ENCODE measurements around the gene CUTA. TPM values are rescaled to one million over a fixed set of nuclear protein-coding genes. Genes with fewer than 3 reads are reported as not detected.
"Not testable (repeated sequence)": the region's sequence is repeated elsewhere in the genome, so short reads cannot be mapped to it uniquely, and the experiment has no call there.

The CUTA gene
- total RNA-seq, 2 donors from 2014 or later = 212 to 222 TPM

DNA sequence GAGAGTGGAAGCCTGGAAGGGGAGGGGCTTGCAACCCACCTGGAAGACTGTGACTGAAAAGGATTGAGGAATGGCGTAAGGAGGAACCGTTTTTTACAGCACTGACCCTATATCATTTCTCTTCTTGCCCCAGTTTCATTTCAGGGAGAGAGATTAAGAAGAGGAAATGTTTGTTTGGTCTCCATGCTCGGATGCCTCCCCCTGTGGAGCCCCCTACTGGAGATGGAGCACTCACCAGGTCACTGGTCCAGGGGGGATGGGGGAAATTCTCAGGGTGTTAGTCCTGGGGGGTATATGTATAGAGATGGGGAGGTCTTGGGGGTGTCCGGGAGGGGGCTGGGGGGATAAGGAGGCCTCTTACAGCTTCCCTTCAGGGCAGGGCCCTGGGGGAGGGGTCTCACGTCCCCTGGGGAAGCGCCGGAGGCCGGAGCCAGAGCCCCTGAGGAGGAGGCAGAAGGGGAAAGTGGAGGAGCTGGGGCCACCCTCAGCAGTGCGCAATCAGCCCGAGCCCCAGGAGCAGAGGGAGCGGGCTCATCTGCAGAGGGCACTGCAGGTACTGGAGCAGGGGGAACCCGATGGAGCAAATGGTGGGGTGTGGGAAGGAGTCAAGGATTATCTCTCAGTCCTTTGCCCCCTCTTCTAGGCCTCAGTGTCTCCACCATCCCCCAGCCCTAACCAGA lies 3.2 kb downstream of the CUTA start:
- DNase-seq = no peak
- H3K27ac Mint-ChIP-seq = no peak overlapping the region
- H3K36me3 Mint-ChIP-seq (ENCODE audit: insufficient read depth in 2 of 2) = peaks cover 11 to 20% of the 10 kb centered on the region in 2 donors
- ATAC-seq (replicated peaks in 1 of 2) = no peak
- H3K4me1 Mint-ChIP-seq (ENCODE audit: low read depth) = peaks cover 75% of the 10 kb centered on the region
- H3K4me3 Mint-ChIP-seq = peak overlapping the region in 1 of 2 donors; percentile 99
- H3K27me3 Mint-ChIP-seq (ENCODE audit: low read depth) = no peaks in the 10 kb centered on the region
- H3K9me3 Mint-ChIP-seq = no peaks in the 10 kb centered on the region

DNA sequence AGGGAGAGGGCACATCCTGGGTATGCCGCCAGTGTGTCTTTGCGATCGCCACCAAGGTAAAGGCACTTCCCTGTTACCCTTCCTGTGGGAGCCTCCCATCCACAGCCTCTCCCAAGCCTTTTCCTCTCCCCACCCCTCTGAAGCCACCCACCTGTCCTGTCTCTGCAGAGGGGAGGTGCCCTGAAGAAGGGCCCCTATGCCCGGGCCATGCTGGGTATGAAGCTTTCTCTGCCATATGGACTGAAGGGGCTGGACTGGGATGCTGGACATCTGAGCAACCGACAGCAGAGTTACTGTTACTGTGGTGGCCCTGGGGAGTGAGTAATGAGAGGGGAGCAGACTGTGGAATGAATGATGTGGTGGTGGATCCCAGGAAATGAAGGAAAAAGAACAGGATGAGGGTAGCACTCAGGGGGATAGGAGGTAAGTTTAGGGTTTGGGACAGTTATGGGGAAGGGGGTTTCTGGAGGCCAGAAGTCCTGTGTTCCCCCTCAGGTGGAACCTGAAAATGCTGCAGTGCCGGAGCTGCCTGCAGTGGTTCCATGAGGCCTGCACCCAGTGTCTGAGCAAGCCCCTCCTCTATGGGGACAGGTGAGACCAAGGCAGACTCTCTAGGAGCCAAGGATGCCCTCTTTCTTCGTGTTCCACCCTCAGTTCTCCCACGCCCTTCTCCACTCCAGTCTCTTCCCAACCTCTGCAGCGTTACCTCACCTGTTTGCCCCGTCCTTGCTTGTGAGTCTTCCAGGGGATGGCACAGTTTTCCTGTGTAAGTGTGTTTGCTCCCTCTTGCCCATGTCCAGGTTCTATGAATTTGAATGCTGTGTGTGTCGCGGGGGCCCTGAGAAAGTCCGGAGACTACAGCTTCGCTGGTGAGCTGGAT lies 4.4 kb downstream of the CUTA start:
- Mint-ChIP-seq H3K27ac (peak overlapping the region; percentile 27), H3K4me3 (no peak overlapping the region), H3K36me3 (ENCODE audit: insufficient read depth in 2 of 2) (peaks cover 11 to 21% of the 10 kb centered on the region in 2 donors), H3K27me3 (ENCODE audit: low read depth) (no peaks in the 10 kb centered on the region), H3K4me1 (ENCODE audit: low read depth) (peaks cover 69% of the 10 kb centered on the region), H3K9me3 (no peaks in the 10 kb centered on the region)
- no peak for DNase-seq
- no peak for ATAC-seq (replicated peaks in 1 of 2)

DNA sequence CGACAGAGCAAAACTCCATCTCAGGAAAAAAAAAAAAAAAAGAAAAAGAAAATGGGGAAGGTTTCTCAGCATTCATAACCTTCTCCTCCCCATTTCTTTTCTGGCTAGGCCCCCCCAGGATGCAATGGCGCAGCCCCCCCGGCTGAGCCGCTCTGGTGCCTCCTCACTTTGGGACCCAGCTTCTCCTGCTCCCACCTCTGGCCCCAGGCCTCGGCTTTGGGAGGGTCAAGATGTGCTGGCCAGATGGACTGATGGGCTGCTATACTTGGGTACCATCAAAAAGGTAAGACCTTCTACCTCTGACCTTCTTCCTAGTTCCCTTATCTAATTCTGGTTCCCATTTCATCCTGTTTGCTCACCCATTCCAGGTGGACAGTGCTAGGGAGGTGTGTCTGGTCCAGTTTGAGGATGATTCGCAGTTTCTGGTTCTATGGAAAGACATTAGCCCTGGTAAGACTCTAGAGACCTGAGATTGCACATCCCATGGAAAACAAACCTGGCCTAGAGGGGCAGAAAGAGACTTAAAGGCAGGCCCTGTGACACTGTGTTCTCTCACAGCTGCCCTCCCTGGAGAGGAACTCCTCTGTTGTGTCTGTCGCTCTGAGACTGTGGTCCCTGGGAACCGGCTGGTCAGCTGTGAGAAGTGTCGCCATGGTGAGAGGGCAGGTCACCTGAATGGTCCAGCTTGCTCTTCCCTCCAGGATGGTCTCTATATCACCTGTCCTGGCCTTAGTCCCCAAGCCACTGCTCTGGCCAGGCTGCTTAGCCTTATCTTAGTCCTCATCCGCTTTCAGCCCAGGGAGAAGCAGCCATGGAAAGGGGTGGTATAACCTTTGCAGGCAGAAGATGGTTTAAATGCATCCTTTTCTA lies 5.5 kb downstream of the CUTA start:
- Mint-ChIP-seq H3K27me3 (ENCODE audit: low read depth) (no peaks in the 10 kb centered on the region), H3K4me3 (peak overlapping the region; percentile 83 to 88), H3K27ac (peak overlapping the region; percentile 67), H3K4me1 (ENCODE audit: low read depth) (peaks cover 65% of the 10 kb centered on the region), H3K9me3 (no peaks in the 10 kb centered on the region), H3K36me3 (ENCODE audit: insufficient read depth in 2 of 2) (peaks cover 11 to 30% of the 10 kb centered on the region in 2 donors)
- DNase-seq (no peak), ATAC-seq (replicated peaks in 1 of 2) (no peak)

DNA sequence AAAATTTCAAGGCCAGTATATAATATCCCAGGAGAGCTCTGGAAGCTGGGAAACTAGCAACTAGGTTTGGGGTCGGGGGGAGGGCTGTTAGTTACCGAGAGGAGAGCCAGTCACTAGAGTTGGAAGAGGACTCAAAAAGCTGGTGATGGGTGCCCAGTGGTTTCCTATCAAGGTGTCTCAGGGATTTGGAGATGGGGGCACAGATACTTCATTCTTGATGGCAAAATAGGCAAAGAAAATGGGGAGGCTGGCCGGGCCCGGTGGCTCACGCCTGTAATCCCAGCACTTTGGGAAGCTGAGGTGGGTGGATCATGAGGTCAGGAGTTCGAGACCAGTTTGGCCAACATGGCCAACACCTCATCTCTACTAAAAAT lies 6.3 kb downstream of the CUTA start:
- Mint-ChIP-seq H3K27me3 (ENCODE audit: low read depth) (no peaks in the 10 kb centered on the region), H3K4me3 (peak overlapping the region; percentile 83 to 88), H3K27ac (peak overlapping the region; percentile 55), H3K4me1 (ENCODE audit: low read depth) (peaks cover 61% of the 10 kb centered on the region), H3K36me3 (ENCODE audit: insufficient read depth in 2 of 2) (peaks cover 8 to 33% of the 10 kb centered on the region in 2 donors), H3K9me3 (no peaks in the 10 kb centered on the region)
- DNase-seq (no peak), ATAC-seq (replicated peaks in 1 of 2) (no peak)

DNA sequence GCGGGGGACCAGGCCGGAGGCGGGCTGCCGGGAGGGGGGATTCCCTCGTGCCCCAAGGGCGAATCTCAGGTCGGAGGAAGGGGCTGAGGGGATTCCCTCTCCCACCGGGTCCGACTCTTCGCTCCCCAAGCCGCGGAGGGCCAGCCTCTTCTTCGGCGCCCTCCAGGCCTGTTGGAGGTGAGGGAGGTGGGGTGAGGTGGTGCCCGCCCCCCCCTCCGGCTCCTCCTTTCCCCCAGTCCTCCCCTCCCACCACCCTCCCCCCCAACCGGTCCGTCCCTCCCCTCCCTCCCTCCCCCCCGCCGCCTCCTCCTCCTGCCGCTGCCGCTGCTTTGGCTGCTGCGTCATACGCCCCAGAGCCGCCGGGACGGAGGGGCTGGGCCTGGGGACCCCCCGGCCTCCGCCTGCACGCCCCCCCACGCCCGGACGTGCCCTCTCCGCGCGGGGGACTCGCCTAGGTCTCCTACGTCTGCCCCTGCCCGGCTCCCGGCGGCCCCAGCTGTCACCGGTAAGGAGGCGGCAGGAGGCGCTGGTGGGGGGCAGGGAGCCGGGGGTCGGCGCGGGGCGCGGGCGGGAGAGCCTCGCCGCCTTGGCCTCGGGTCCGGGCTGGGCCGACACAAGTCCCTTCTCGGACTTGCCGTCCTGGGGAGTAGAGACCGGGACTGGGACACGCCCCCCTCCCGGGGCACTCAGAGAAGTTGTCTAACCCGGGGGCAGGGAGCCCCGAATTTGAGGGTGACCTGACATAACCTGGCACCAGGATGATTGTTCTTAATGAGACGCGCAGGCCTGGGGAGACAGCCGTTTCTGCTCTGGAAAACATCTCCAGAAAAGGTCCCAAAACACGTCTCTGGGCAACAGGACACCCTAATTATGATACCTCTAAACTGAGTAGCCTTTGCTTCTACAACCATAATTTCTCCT lies 6.9 kb downstream of the CUTA start, which contains the start of gene PHF1:
Gene PHF1 (plus strand): TSS at position 304 of the 921 bp plus-strand sequence. CDS start 1,250 bp downstream, outside the sequence.
- peak; percentile 76 to 79 for DNase-seq
- peak within 1 kb of the TSS; percentile 80 for H3K27ac Mint-ChIP-seq
- H3K36me3 Mint-ChIP-seq (ENCODE audit: insufficient read depth in 2 of 2) = peaks cover 5 to 31% of the 10 kb centered on the region in 2 donors
- H3K27me3 Mint-ChIP-seq (ENCODE audit: low read depth) = no peaks in the 10 kb centered on the region
- no peaks in the 10 kb centered on the region for H3K9me3 Mint-ChIP-seq
- H3K4me3 Mint-ChIP-seq = peak within 1 kb of the TSS; percentile 90 to 97
- ATAC-seq (replicated peaks in 1 of 2) = peak; percentile 53 to 60
- peaks cover 55% of the 10 kb centered on the region for H3K4me1 Mint-ChIP-seq (ENCODE audit: low read depth)

DNA sequence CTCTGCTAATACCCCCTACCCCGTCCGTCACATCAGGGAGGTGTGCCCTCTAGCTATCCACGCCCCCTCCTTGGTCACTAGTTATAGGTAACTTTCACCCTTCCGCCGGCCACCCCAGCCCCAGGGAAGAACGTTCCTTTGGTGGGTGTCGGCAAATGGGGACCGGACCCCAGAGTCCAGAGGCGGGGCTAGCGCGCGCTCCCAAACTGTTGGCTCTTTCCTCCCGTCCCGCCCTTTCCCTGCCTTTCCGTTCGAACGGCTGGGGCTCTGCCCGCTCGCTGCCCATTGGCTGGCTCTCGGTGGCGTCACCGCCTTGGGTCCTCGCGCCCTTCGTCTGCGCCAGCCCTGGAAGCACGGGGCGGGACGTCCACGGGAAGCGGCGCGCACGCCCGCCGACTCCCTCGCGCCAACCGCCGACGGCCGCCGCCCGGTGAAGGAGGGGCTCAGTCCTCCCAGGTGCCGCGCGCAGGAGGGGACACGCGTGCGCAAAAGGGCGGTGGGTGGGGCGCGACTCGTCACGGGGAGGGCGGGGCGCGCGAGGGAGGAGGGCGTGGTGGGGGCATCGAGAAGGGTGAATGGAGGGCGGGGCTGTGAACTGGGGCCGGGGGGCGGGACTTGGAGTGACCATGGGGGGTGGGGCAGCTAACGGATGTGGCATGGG lies 7.7 kb downstream of the CUTA start:
- peak; percentile 89 to 91 for ATAC-seq (replicated peaks in 1 of 2)

DNA sequence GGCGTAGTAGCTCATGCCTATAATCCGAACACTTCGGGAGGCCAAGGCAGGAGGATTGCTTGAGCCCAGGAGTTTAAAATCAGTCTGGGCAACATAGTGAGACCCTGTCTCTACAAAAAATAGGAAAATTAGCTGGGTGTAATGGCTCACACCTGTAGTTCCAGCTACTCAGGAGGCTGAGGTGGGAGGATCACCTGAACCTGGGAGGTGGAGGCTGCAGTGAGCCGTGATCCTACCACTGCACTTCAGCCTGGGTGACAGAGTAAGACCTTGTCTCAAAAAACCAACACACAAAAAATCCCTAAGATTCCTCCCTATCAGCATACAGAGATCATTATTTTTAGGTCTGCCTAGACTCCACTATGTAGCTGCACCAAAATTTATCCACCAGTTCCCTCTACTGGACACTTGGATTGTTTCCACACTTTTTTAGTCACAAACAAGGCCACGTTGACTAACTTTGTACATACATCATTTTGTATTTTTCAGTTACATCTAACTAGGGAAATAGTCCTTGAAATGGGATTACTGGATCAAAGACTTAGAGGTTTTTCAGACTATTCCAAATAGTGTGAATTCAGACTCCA lies 10.7 kb downstream of the CUTA start:
- ATAC-seq (replicated peaks in 1 of 2) (no peak), DNase-seq (no peak)
- Mint-ChIP-seq H3K9me3 (no peaks in the 10 kb centered on the region), H3K36me3 (ENCODE audit: insufficient read depth in 2 of 2) (peaks cover 14 to 43% of the 10 kb centered on the region in 2 donors), H3K4me1 (ENCODE audit: low read depth) (peaks cover 21% of the 10 kb centered on the region), H3K27me3 (ENCODE audit: low read depth) (no peaks in the 10 kb centered on the region), H3K4me3 (no peak overlapping the region), H3K27ac (no peak overlapping the region)

More for the DNA sequence above, 7.7 kb downstream of the CUTA start:
- Mint-ChIP-seq H3K4me3 (peak overlapping the region; percentile 90 to 97), H3K9me3 (no peaks in the 10 kb centered on the region), H3K27me3 (ENCODE audit: low read depth) (no peaks in the 10 kb centered on the region), H3K27ac (peak overlapping the region; percentile 80), H3K36me3 (ENCODE audit: insufficient read depth in 2 of 2) (peaks cover 5 to 35% of the 10 kb centered on the region in 2 donors), H3K4me1 (ENCODE audit: low read depth) (peaks cover 47% of the 10 kb centered on the region)
- DNase-seq = peak; percentile 98

DNA sequence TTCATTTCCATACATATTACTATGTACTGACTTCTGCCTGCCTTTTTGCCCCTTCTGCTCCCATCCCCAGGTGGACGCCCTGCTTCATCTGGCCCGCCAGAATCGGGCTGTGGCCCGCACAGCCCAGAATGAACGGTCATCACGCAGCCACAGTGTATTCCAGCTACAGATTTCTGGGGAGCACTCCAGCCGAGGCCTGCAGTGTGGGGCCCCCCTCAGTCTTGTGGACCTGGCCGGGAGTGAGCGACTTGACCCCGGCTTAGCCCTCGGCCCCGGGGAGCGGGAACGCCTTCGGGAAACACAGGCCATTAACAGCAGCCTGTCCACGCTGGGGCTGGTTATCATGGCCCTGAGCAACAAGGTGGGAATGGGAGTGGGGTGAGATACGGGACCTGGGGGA lies 11.8 kb downstream of the CUTA start:
- Mint-ChIP-seq H3K27ac (no peak overlapping the region), H3K36me3 (ENCODE audit: insufficient read depth in 2 of 2) (peaks cover 14 to 47% of the 10 kb centered on the region in 2 donors), H3K9me3 (no peaks in the 10 kb centered on the region), H3K27me3 (ENCODE audit: low read depth) (no peaks in the 10 kb centered on the region), H3K4me1 (ENCODE audit: low read depth) (peaks cover 11% of the 10 kb centered on the region), H3K4me3 (no peak overlapping the region)
- DNase-seq = no peak
- ATAC-seq (replicated peaks in 1 of 2) = no peak

DNA sequence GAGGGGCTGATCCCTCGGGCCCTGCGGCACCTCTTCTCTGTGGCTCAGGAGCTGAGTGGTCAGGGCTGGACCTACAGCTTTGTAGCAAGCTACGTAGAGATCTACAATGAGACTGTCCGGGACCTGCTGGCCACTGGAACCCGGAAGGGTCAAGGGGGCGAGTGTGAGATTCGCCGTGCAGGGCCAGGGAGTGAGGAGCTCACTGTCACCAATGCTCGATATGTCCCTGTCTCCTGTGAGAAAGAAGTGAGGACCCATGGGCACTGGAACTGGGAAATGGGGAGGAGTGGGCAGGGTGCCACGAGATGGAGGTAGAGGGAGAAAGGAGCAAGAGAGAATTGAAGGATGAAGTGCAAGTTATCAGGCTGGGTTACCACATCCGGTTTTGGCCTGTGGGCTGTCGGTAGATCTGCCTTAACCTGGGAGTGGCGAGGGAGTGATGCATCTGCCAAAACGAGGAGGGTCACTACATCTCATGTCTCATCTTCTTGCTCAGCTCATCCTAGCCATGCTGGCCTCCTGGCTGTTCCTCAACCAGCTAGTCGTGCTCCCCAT lies 12.4 kb downstream of the CUTA start:
- no peak overlapping the region for H3K4me3 Mint-ChIP-seq
- peaks cover 14 to 52% of the 10 kb centered on the region in 2 donors for H3K36me3 Mint-ChIP-seq (ENCODE audit: insufficient read depth in 2 of 2)
- no peak overlapping the region for H3K27ac Mint-ChIP-seq
- ATAC-seq (replicated peaks in 1 of 2) (no peak), DNase-seq (no peak)
- no peaks in the 10 kb centered on the region for H3K27me3 Mint-ChIP-seq (ENCODE audit: low read depth)
- H3K9me3 Mint-ChIP-seq = no peaks in the 10 kb centered on the region
- peaks cover 11% of the 10 kb centered on the region for H3K4me1 Mint-ChIP-seq (ENCODE audit: low read depth)

DNA sequence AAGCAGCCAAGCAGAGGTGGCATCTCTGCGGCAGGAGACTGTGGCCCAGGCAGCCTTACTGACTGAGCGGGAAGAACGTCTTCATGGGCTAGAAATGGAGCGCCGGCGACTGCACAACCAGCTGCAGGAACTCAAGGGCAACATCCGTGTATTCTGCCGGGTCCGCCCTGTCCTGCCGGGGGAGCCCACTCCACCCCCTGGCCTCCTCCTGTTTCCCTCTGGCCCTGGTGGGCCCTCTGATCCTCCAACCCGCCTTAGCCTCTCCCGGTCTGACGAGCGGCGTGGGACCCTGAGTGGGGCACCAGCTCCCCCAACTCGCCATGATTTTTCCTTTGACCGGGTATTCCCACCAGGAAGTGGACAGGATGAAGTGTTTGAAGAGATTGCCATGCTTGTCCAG lies 13.0 kb downstream of the CUTA start:
- Mint-ChIP-seq H3K27me3 (ENCODE audit: low read depth) (no peaks in the 10 kb centered on the region), H3K36me3 (ENCODE audit: insufficient read depth in 2 of 2) (peaks cover 14 to 57% of the 10 kb centered on the region in 2 donors), H3K9me3 (no peaks in the 10 kb centered on the region), H3K27ac (no peak overlapping the region), H3K4me1 (ENCODE audit: low read depth) (peaks cover 8% of the 10 kb centered on the region), H3K4me3 (no peak overlapping the region)
- ATAC-seq (replicated peaks in 1 of 2) (no peak), DNase-seq (no peak)

DNA sequence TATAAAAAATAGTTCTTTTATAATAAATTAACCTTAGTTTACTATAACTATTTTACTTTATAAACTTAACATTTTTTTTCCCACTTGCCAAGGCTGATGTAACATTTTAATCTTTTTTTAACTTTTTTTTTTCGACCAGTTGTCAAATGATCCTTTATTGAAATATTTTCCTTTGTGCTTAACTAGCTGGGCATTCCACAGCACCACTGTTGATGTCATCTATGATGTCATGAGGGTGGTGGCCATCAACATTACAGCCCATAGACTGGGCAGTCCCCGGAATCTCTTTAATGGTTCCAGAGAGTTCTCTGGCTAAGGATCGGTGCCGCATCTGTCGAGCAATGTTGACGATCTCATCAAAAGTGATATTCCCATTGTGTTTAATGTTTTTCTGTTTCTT lies 18.0 kb downstream of the CUTA start:
- not testable (repeated sequence) for ATAC-seq (replicated peaks in 1 of 2); DNase-seq; H3K4me3 Mint-ChIP-seq; H3K27ac Mint-ChIP-seq; H3K9me3 Mint-ChIP-seq; H3K27me3 Mint-ChIP-seq (ENCODE audit: low read depth)
- H3K4me1 Mint-ChIP-seq (ENCODE audit: low read depth) = peaks cover 24% of the 10 kb centered on the region
- peaks cover 20 to 60% of the 10 kb centered on the region in 2 donors for H3K36me3 Mint-ChIP-seq (ENCODE audit: insufficient read depth in 2 of 2)
